A549 (cell line): ENCODE results near the gene HNF4A.

Experiments
- CBX2 ChIP-seq: fragments of 200-600 bp; sonication (generic); IDR thresholded peaks from 2 replicates; pipeline ENCODE4 v1.6.1; 2016; ENCODE audit warnings: low read depth, mild to moderate bottlenecking, borderline replicate concordance
- CEBPB ChIP-seq, 2 experiments: fragments of >200 bp in 1 of 2; sonication (Bioruptor Twin) in 1 of 2; formaldehyde crosslinking in 1 of 2; IDR thresholded peaks; 2 replicates each; pipeline ENCODE4 v1.6.1; 2012 to 2016
- CTCF ChIP-seq: fragments of >200 bp; sonication (Bioruptor Twin); formaldehyde crosslinking; IDR thresholded peaks from 3 replicates; pipeline ENCODE4 v1.5.1; 2016
- JUNB ChIP-seq: fragments of >200 bp; sonication (Bioruptor Twin); formaldehyde crosslinking; IDR thresholded peaks from 2 replicates; pipeline ENCODE4 v1.6.1; 2016
- KDM1A ChIP-seq: fragments of 200-600 bp; sonication (generic); IDR thresholded peaks from 2 replicates; pipeline ENCODE4 v1.6.1; 2016; ENCODE audit warnings: low read depth, mild to moderate bottlenecking
- KDM5A ChIP-seq: fragments of 200-600 bp; sonication (generic); IDR thresholded peaks from 2 replicates; pipeline ENCODE4 v1.6.1; 2016; ENCODE audit warnings: antibody characterized with exemption, mild to moderate bottlenecking
- MAX ChIP-seq: IDR thresholded peaks from 2 replicates; pipeline ENCODE4 v1.6.1; 2012
- NPAS2 ChIP-seq: fragments of 250-450 bp; sonication (Bioruptor Pico); IDR thresholded peaks from 2 replicates; pipeline ENCODE4 v1.8.0; 2022; ENCODE audit warnings: mild to moderate bottlenecking, moderate library complexity, borderline replicate concordance
- POLR2A ChIP-seq: IDR thresholded peaks from 2 replicates; pipeline ENCODE4 v1.6.1; 2012; ENCODE audit warnings: mild to moderate bottlenecking, low read length
- RFX5 ChIP-seq: fragments of 450-650 bp; IDR thresholded peaks from 2 replicates; pipeline ENCODE4 v1.7.1; 2014; ENCODE audit warnings: antibody characterized with exemption, mild to moderate bottlenecking, moderate library complexity
- ZFP36 ChIP-seq: fragments of 450-650 bp; IDR thresholded peaks from 2 replicates; pipeline ENCODE4 v1.6.1; 2014; ENCODE audit warnings: borderline replicate concordance; ENCODE audit not compliant: partially characterized antibody
- ZSCAN20 ChIP-seq: fragments of 250-450 bp; sonication (Bioruptor Pico); IDR thresholded peaks from 2 replicates; pipeline ENCODE4 v1.8.0; 2022; ENCODE audit warnings: mild to moderate bottlenecking, moderate library complexity

GRCh38 chr20:44392776-44393607 is 37.5 kb downstream of the HNF4A start:
- no peak for TF ChIP-seq CTCF
- no peak for TF ChIP-seq POLR2A
- no peak for TF ChIP-seq RFX5
- no peak for TF ChIP-seq ZSCAN20 (CRISPR knock-in tag)
- no peak for TF ChIP-seq NPAS2 (CRISPR knock-in tag)
- no peak for TF ChIP-seq CBX2
- TF ChIP-seq KDM5A, result no peak
- no peak for TF ChIP-seq ZFP36
- no peak for TF ChIP-seq KDM1A
- TF ChIP-seq JUNB, result no peak
- TF ChIP-seq MAX, result no peak
- TF ChIP-seq CEBPB (IDR thresholded peaks at IDR 0.05), result no peak
